Loucy (cell line): ENCODE data around the gene CD8A.

Experiments
- EZH2phosphoT487 ChIP-seq: fragments of 200-600 bp; IDR thresholded peaks from 2 replicates; pipeline ENCODE4 v1.6.1; 2018; ENCODE audit warnings: antibody characterized with exemption, mild to moderate bottlenecking, moderate library complexity, borderline replicate concordance
- TF ChIP-seq, protein P1 (sequence below): fragments of 200-600 bp; sonication (generic); conservative IDR thresholded peaks from 2 replicates; pipeline ENCODE4 v1.5.1; 2014; ENCODE audit warnings: mild to moderate bottlenecking, antibody characterized with exemption, low read length

DNA sequence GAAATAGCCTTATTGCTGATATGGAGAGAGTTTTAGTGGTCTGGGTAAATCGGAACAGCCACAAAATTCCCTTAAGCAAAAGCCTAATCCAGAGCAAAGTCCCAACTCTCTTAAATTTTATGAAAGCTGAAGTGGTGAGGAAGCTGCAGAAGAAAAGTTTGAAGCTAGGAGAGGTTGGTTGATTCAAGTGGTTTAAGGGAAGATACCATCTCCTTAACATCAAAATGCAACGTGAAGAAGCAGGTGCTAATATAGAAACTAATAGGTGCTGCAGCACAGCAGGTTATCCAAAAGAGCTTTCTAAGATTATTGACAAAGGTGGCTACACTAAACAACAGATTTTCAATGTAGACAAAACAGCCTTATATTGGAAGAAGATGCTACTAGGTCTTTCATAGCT is 28.2 kb upstream of the CD8A start:
- TF ChIP-seq, protein P1, sequence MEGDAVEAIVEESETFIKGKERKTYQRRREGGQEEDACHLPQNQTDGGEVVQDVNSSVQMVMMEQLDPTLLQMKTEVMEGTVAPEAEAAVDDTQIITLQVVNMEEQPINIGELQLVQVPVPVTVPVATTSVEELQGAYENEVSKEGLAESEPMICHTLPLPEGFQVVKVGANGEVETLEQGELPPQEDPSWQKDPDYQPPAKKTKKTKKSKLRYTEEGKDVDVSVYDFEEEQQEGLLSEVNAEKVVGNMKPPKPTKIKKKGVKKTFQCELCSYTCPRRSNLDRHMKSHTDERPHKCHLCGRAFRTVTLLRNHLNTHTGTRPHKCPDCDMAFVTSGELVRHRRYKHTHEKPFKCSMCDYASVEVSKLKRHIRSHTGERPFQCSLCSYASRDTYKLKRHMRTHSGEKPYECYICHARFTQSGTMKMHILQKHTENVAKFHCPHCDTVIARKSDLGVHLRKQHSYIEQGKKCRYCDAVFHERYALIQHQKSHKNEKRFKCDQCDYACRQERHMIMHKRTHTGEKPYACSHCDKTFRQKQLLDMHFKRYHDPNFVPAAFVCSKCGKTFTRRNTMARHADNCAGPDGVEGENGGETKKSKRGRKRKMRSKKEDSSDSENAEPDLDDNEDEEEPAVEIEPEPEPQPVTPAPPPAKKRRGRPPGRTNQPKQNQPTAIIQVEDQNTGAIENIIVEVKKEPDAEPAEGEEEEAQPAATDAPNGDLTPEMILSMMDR = no peak
- no peak for TF ChIP-seq EZH2phosphoT487
